IgD-negative memory B cell (primary cell): ENCODE measurements around the gene ERBIN. TPM values are rescaled to one million over a fixed set of nuclear protein-coding genes. Genes with fewer than 3 reads are reported as not detected.
A peak's percentile ranks its signal among the peaks of the same experiment; 100 is the strongest.
"Not testable (repeated sequence)": the region's sequence is repeated elsewhere in the genome, so short reads cannot be mapped to it uniquely, and the experiment has no call there.

Experiments
- H3K27ac Mint-ChIP-seq, 3 donors: one replicate each; pipeline ENCODE4 v1.8.0; 2020 to 2022; ENCODE audit warnings: mild to moderate bottlenecking in 3 of 3, mixed read lengths in 3 of 3, moderate library complexity in 1 of 3
- H3K27me3 Mint-ChIP-seq: one replicate; pipeline ENCODE4 v1.8.0; 2021; ENCODE audit warnings: mixed read lengths
- H3K36me3 Mint-ChIP-seq: one replicate; pipeline ENCODE4 v1.8.0; 2020; ENCODE audit warnings: mild to moderate bottlenecking, mixed read lengths
- H3K4me1 Mint-ChIP-seq, 3 donors: one replicate each; pipeline ENCODE4 v1.8.0; 2020 to 2022; ENCODE audit warnings: mixed read lengths in 3 of 3, mild to moderate bottlenecking in 1 of 3
- H3K4me3 Mint-ChIP-seq, 4 donors: one replicate each; pipeline ENCODE4 v1.8.0; 2020 to 2022; ENCODE audit warnings: mild to moderate bottlenecking in 4 of 4, mixed read lengths in 4 of 4, moderate library complexity in 3 of 4
- H3K9me3 Mint-ChIP-seq, 3 donors: one replicate each; pipeline ENCODE4 v1.8.0; 2020 to 2021; ENCODE audit warnings: mixed read lengths in 3 of 3, mild to moderate bottlenecking in 1 of 3
- polyA plus RNA-seq: library from polyadenylated mRNA; unstranded; fragments of 300-500 nt; fragmentation: Illumina TruSeq; gene quantifications from one replicate; pipeline ENCODE4 v1.2.3, GENCODE V29; 2021

The ERBIN gene
- polyA plus RNA-seq, 1 donor from 2014 or later = 44.6 TPM

DNA sequence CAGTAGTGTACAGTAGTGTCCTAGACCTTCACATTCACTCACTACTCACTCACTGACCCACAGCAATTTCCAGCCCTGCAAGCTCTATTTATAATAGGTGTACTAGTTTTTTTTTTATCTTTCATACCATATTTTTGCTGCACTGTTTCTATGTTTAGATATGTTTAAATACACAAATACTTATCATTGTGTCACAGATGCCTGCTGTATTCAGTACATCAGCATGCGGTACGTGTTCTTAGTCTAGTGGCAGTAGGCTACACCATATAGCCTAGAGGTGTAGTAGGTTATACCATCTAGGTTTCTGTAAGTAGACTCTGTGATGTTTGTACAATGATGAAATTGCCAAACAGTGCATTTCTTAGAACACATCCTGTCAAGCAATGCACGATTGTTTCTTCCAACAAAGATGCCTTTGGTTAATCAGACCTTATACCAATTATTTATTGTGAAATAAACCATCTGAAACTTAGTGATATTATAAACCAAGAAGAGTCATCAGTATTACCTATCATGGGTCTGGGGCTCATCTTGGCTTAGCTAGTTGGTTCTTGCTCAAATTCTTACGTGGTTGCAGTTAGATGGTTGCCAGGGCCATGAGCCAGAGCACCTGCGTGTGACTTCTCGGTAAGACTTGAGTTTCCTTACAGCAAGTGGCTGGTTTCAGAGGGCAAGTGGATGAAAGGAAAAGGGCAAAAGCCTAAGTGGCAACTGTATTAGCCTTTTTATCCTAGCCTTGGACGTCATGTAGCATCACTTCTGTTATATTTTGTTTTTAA is 41.1 kb downstream of the ERBIN start:
- H3K9me3 Mint-ChIP-seq = peaks cover 0 to 2% (median under 1%) of the 10 kb centered on the region in 3 donors
- H3K27me3 Mint-ChIP-seq = no peaks in the 10 kb centered on the region
- H3K27ac Mint-ChIP-seq = no peak overlapping the region
- H3K4me3 Mint-ChIP-seq = peak overlapping the region in 2 of 4 donors; percentile 2 to 52
- H3K4me1 Mint-ChIP-seq = peaks cover 48 to 58% (median 48%) of the 10 kb centered on the region in 3 donors
- H3K36me3 Mint-ChIP-seq = peaks cover 2% of the 10 kb centered on the region

DNA sequence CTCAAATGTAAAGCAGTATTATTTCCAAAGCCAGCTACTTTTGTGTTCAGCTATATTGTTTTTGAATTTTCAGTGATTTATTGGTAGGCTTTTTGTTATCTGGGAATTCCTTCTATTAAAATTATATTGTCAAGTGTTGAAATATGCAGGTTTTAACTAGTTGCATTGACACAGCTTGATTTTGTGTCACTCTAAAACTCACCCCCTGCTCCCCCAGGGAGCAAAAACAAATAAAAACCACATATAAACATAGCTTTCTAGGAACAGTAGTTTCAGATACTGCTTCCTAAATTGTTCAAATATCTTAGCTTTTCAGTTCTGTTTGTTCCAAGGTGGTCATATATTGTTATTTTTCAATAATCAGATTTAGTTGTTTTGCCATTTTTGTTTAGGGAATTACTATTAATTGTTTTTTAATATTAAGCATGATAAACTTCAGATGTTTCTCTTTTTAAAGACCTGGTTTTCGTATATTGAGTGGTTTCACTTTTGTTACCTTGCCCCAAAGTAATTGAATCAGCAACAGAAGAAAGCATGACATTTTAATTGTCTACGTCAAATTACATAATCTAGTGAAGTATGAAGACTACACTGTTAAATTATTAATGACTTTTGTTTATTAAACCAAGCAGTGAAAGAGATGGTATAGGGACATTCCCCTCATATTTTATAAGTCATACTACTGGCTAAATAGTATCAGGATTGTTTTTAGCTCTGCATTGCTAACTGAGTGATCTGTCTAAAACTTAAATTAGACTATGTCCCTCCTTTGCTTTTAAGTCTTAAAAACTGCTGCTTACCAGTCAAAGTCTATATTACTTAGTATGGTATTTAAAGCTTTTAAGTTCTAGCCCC is 43.4 kb downstream of the ERBIN start:
- peaks cover 44 to 64% (median 48%) of the 10 kb centered on the region in 3 donors for H3K4me1 Mint-ChIP-seq
- H3K36me3 Mint-ChIP-seq = peaks cover 5% of the 10 kb centered on the region
- H3K27me3 Mint-ChIP-seq = no peaks in the 10 kb centered on the region
- H3K27ac Mint-ChIP-seq = no peak overlapping the region
- peaks cover 0 to 6% (median 0%) of the 10 kb centered on the region in 3 donors for H3K9me3 Mint-ChIP-seq
- H3K4me3 Mint-ChIP-seq = peak overlapping the region in 2 of 4 donors; percentile 41 to 65

DNA sequence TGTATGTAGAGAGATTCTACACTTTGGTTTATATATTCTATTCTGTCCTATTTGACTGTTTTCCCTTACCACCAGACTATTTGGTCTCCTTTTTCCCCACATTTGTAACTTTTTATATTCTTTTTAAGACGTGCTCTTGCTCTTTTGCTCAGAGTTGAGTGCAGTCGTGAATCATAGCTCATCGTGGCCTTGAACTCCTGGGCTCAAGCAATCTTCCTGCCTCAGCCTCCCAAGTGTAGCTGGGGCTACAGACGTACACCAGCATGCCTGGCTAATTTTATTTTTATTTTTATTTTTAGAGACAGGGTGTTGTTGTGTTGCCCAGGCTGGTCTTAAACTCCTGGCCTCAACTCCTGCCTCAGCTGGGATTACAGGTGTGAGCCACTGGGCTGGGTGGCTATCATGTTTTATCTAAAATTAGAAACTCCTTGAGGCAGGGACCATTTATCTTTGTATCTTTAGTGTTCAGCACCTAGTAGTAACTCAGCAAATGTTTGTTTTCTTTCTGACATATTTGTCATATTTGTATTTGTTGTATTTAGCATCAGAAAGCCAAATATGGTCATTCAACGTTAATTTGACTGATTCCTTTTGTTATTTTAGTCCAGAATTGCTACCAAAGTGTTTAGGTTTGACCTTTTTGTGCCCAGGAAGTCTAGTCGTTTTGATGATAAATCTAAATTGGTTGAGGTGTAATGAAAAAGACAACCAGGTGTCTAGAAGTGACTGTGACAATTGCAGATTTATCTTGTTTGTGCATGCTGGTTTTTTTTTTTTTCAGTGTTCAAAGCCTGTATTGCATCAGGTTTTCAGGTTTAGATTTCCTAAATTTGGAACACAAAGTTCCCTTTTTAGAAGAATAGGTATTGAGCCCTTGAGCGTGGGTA is 44.3 kb downstream of the ERBIN start:
- H3K9me3 Mint-ChIP-seq = peaks cover 0 to 6% (median 0%) of the 10 kb centered on the region in 3 donors
- H3K4me3 Mint-ChIP-seq = peak overlapping the region in 2 of 4 donors; percentile 58 to 67

DNA sequence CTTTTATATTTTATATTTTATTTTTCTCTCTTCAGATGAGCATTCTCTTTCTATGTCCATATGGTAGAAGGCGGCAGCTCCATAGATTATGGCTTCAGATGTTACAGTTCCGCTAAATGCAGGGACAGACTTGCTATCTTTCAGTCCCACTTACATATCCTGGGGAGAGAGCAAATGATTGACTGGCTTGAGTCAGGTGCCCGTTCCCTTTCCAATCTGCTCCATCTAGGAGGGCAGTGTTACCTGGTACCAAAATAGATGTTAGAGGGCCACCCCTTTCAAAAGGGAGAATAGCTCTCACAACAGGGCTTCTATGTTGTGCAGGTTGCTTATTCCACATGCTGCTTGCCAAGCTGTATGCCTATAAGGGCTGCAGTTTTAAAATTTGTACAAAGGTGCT is 45.3 kb downstream of the ERBIN start:
- H3K4me1 Mint-ChIP-seq = peaks cover 44 to 61% (median 53%) of the 10 kb centered on the region in 3 donors

More for the DNA sequence above, 44.3 kb downstream of the ERBIN start:
- no peaks in the 10 kb centered on the region for H3K27me3 Mint-ChIP-seq
- peaks cover 7% of the 10 kb centered on the region for H3K36me3 Mint-ChIP-seq
- H3K27ac Mint-ChIP-seq = peak overlapping the region; percentile 20 to 84 (median 36)
- peaks cover 43 to 63% (median 51%) of the 10 kb centered on the region in 3 donors for H3K4me1 Mint-ChIP-seq

DNA sequence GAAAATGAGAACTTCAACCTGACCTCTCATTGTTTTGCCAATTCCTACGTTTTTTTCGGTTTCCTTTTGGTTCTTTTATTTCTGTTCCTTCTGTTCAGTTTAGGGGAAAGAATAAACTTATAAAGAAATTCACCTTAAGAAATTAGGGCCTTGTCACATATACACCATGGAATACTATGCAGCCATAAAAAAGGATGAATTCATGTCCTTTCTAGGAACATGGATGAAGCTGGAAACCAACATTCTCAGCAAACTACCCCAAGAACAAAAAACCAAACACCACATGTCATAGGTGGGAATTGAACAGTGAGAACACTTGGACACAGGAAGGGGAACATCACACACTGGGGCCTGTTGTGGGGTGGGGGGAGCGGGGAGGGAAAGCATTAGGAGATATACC is 46.5 kb downstream of the ERBIN start:
- H3K36me3 Mint-ChIP-seq, H3K27me3 Mint-ChIP-seq, H3K4me3 Mint-ChIP-seq, H3K9me3 Mint-ChIP-seq: not testable (repeated sequence)
- peak overlapping the region in 1 of 3 donors; percentile 89 for H3K27ac Mint-ChIP-seq
- peaks cover 36 to 59% (median 49%) of the 10 kb centered on the region in 3 donors for H3K4me1 Mint-ChIP-seq

More for the DNA sequence above, 45.3 kb downstream of the ERBIN start:
- H3K27ac Mint-ChIP-seq = no peak overlapping the region
- peak overlapping the region in 1 of 4 donors; percentile 6 for H3K4me3 Mint-ChIP-seq
- H3K27me3 Mint-ChIP-seq = no peaks in the 10 kb centered on the region
- H3K9me3 Mint-ChIP-seq = peaks cover 0 to 6% (median 1%) of the 10 kb centered on the region in 3 donors
- peaks cover 10% of the 10 kb centered on the region for H3K36me3 Mint-ChIP-seq

DNA sequence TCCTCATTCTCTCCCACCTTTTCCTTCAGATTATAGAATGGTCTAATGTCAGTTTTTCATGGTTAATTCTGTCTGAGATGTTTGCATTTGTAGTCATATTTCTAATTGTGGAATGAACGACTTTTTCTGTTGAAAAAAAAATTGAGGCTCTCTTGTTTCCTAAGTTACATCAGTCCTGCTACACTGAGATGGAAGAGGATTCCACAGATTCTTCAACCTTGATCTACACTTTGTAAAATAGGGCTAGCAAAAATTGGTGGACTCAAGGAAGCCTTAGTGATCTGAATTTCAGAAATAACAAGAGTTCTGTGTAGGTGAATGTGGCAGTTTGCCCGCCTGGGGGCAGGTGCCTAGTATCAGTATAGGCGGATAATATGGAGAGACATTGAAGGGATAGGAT is 51.9 kb downstream of the ERBIN start:
- Mint-ChIP-seq H3K36me3 (peaks cover 12% of the 10 kb centered on the region), H3K27ac (peak overlapping the region in 2 of 3 donors; percentile 2 to 21), H3K4me1 (peaks cover 31 to 49% (median 35%) of the 10 kb centered on the region in 3 donors), H3K9me3 (peaks cover 0 to 1% (median 0%) of the 10 kb centered on the region in 3 donors), H3K27me3 (no peaks in the 10 kb centered on the region), H3K4me3 (no peak overlapping the region)

DNA sequence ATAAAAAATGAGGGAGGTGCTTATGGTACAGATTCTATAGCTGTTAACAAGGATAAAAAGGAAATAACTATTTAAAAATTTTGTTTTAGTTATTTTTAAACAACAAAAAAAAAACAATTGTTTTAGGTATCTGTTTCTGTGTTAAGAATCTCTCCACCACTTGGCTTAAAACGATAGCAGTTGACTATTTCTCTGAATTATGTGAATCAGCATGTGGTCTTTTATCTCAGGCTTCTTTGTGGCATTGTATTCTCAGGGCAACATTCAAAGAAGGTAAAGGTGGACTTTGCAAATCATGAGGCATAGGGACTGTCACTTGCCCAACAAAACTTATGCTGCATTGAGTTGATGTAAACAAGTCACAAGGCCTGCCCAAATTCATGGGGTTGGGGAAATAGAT is 55.2 kb downstream of the ERBIN start:
- Mint-ChIP-seq H3K27me3 (no peaks in the 10 kb centered on the region), H3K4me1 (peaks cover 25 to 40% (median 39%) of the 10 kb centered on the region in 3 donors), H3K36me3 (peaks cover 4% of the 10 kb centered on the region), H3K4me3 (no peak overlapping the region), H3K27ac (peak overlapping the region in 1 of 3 donors; percentile 14), H3K9me3 (no peaks in the 10 kb centered on the region)

DNA sequence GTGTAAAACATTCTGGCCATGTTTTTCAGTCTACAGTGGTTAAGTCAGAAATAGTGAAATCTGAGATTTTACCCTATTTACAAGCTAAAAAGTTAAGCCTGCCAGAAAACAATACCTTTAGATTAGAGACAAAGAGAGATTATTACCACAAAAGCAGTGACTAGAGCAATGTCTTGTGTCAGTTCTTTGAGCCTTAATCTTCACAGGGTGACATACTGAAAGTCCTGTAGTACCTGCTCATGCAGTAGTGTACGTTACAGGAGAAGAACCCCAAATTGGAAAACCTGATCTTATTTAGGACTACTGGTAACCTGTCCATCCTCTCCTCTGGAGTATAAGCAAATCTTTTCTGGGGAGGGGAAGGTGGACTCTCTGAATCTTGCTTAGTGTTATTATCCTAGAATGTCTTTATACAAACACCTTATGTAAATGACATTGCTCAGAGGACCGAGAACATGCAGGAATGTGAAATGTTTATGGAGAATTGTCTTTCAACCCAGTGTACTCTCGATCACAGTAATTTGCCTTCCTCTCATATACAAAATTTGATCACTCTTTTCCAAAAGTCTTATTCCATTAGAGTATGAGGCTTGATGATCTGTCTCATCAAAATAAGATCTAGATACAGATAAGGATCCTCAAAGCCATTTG is 55.7 kb downstream of the ERBIN start:
- H3K27me3 Mint-ChIP-seq = no peaks in the 10 kb centered on the region
- H3K36me3 Mint-ChIP-seq = peaks cover 4% of the 10 kb centered on the region
- H3K4me1 Mint-ChIP-seq = peaks cover 25 to 44% (median 40%) of the 10 kb centered on the region in 3 donors
- no peak overlapping the region for H3K4me3 Mint-ChIP-seq
- H3K9me3 Mint-ChIP-seq = no peaks in the 10 kb centered on the region
- peak overlapping the region in 1 of 3 donors; percentile 31 for H3K27ac Mint-ChIP-seq

DNA sequence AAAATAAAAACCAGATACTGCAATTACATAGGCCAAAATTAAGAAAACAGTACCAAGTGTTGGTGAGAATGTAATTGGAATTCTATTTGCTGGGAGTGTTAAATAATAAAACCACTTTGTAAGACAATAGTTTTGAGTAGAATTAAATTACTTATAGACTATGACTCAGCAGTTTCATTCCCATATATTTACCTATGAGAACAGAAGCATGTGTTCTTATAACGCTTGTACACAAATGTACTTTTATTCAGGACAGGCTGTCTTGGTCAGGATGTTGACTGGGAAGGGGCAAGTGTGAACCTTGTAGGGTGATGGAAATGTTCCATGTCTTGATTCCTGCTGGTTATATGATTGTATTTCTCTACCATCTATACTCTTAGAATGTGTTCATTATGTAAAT is 56.3 kb downstream of the ERBIN start:
- Mint-ChIP-seq H3K27me3 (no peaks in the 10 kb centered on the region), H3K4me1 (peaks cover 25 to 44% (median 40%) of the 10 kb centered on the region in 3 donors), H3K36me3 (peaks cover 4% of the 10 kb centered on the region), H3K9me3 (no peaks in the 10 kb centered on the region), H3K4me3 (no peak overlapping the region), H3K27ac (peak overlapping the region in 1 of 3 donors; percentile 31)

DNA sequence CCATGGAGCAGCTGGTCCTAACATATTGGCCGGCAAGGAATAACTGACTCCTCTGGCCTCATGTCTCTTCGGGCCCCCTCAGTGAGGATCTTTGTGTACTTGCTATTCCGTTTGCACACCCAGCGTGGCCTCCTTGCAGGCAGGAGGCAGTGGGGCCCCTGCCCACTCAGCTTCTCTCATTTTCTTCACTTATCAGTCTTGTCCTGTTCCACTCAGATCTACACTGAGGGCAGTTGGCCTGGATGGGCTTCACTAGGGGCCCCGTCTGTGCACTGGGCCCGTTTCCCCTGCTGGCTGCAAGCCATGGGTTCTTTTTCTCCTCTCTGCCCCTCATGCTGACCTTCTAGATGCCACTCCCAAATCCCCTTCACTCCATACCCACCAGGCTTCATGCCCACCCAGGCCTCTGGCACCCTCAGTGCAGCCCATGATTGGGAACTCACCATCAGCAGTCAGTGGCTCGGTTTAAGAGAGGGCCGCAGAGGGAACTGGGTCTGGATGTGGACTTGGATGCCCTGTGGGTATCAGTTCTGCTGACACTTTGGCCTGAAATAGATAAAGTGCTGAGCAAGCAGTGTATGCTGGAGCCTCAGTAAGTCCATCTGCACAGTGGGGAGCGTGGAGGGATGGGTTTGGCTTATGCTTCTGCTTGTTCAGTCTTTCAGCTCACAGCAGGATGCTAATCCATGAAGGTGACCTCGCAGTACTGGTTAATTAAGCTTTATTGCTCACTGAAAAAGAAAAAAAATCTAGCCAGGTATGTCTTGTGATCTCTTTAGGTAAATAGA is 57.9 kb downstream of the ERBIN start:
- Mint-ChIP-seq H3K36me3 (peaks cover 4% of the 10 kb centered on the region), H3K9me3 (no peaks in the 10 kb centered on the region), H3K27ac (no peak overlapping the region), H3K4me1 (peaks cover 23 to 38% (median 38%) of the 10 kb centered on the region in 3 donors), H3K27me3 (no peaks in the 10 kb centered on the region), H3K4me3 (peak overlapping the region in 1 of 4 donors; percentile 35)

DNA sequence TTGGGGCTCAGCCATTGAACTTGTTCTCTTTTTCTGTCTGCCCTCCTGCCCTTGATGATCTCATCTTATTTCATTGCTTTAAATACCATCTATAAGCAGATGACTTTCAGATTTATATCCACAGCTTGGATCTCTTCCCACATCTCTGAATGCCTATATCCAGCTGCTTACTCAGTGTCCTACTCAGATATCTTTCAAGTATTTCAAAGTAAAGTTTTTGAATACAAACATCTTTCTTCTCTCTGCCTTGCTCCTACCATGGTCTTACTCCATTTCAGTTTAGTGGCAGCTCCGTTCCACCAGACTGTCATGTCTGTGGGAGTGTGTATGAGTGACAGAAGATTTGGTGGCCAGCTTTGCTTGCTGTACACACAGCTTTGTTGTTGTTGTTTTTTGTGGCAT is 59.7 kb downstream of the ERBIN start:
- Mint-ChIP-seq H3K4me1 (peaks cover 22 to 34% (median 26%) of the 10 kb centered on the region in 3 donors), H3K9me3 (no peaks in the 10 kb centered on the region), H3K36me3 (peaks cover 5% of the 10 kb centered on the region), H3K27ac (peak overlapping the region in 1 of 3 donors; percentile 12), H3K4me3 (peak overlapping the region in 1 of 4 donors; percentile 67), H3K27me3 (no peaks in the 10 kb centered on the region)

DNA sequence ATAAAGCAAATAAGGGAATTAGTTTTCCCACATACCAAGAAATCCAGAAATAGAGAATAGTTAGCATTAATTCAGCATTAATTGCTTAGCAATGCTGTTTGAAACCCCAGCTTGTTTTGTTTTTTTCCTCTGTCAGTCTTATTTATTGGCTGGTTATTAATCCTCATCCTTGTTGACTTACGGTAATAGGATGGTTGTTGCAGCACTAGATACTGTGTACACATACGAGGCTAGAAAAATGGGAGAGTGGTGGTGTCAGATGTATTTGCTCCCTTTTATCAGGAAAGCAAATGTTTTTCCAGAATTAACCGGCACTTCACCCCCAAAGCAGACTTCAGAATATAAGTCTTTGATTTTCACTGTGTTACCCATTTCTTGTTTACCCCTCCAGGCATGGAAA is 60.4 kb downstream of the ERBIN start:
- Mint-ChIP-seq H3K27ac (peak overlapping the region in 1 of 3 donors; percentile 84), H3K36me3 (peaks cover 5% of the 10 kb centered on the region), H3K4me3 (no peak overlapping the region), H3K4me1 (peaks cover 18 to 28% (median 19%) of the 10 kb centered on the region in 3 donors), H3K9me3 (no peaks in the 10 kb centered on the region), H3K27me3 (no peaks in the 10 kb centered on the region)

DNA sequence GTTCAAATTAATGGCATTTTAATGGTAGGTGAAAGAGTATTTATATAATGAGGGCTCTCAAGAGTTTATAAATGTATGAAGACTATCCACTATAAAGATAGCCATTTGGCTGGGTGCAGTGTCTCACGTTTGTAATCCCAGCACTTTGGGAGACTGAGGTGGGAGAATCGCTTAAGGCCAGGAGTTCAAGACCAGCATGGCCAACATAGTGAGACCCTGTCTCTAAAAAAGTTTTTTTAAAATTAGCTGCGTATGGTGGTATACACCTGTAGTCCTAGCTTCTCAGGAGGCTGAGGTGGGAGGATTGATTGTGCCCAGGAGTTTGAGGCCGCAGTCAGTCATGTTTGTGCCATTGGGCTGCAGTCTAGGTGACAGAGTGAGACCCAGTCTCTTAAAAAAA is 61.6 kb downstream of the ERBIN start:
- H3K27me3 Mint-ChIP-seq = no peaks in the 10 kb centered on the region
- no peak overlapping the region for H3K27ac Mint-ChIP-seq
- peaks cover 15 to 21% (median 18%) of the 10 kb centered on the region in 3 donors for H3K4me1 Mint-ChIP-seq
- peaks cover 3% of the 10 kb centered on the region for H3K36me3 Mint-ChIP-seq
- H3K4me3 Mint-ChIP-seq = no peak overlapping the region
- H3K9me3 Mint-ChIP-seq = no peaks in the 10 kb centered on the region
